K562 (cell line): ENCODE results near the gene GNAI1. TPM values are rescaled to one million over a fixed set of nuclear protein-coding genes. Genes with fewer than 3 reads are reported as not detected.

Experiments
- ATAC-seq: fragments of 200-7000 bp; cut with Tn5 transposase; 3 replicates; pipeline ENCODE4 v1.9.1; 2020; ENCODE audit warnings: moderate library complexity
- BruUV-seq: library from RNA; stranded (reverse); fragments of 400-500 nt; replicated peaks from 2 replicates; lab custom pipeline; 2021; lab: Mats Ljungman, UMichigan
- CTCF ChIA-PET: fragments of 300-600 bp; formaldehyde crosslinking; extraction: SDS; loops from one replicate; lab custom pipeline; 2021; ENCODE audit warnings: low intra/inter-chr PET ratio; lab: Yijun Ruan, JAX
- POLR2A ChIA-PET: fragments of 300-600, 350-650 bp; sonication (Branson Sonifier 250); formaldehyde crosslinking; extraction: SDS; loops from one replicate; lab custom pipeline; 2021; ENCODE audit warnings: antibody characterized with exemption, inconsistent platforms; lab: Yijun Ruan, JAX
- DNase-seq, 4 experiments: peaks; one replicate each; pipeline versions ENCODE4 v3.0.0 to v3.0.0-alpha.2; 2011 to 2018; ENCODE audit warnings: low spot score in 3 of 4, mixed read lengths in 3 of 4; ENCODE audit errors: extremely low read depth in 1 of 4
- FAIRE-seq: peaks from 2 replicates; lab custom pipeline; 2011; peaks lifted over from hg19 to GRCh38; lab: Jason Lieb, UNC
- H2AFZ ChIP-seq: 2 replicates; pipeline ENCODE4 v1.6.0; 2011; ENCODE audit warnings: low read depth, low read length, control low read depth, inconsistent platforms
- H3K27ac ChIP-seq: fragments of 200-600 bp; 3 replicates; pipeline ENCODE4 v1.8.0; 2011; ENCODE audit warnings: low read depth, mild to moderate bottlenecking, control low read depth, inconsistent platforms, low read length, moderate library complexity, mixed read lengths; ENCODE audit errors: extremely low read depth
- H3K27me3 ChIP-seq, 2 experiments: fragments of 300-600 bp in 1 of 2; 2 replicates in 1 of 2; 3 replicates in 1 of 2; pipeline versions ENCODE4 v1.6.0 to v1.8.0; 2011; ENCODE audit warnings: inconsistent platforms in 2 of 2, low read length in 2 of 2, mild to moderate bottlenecking in 1 of 2, mixed read lengths in 1 of 2, moderate library complexity in 1 of 2; ENCODE audit not compliant: control insufficient read depth in 2 of 2, insufficient read depth in 2 of 2
- H3K36me3 ChIP-seq: fragments of 300-600 bp; 3 replicates; pipeline ENCODE4 v1.8.0; 2011; ENCODE audit warnings: mild to moderate bottlenecking, low read length, inconsistent platforms; ENCODE audit not compliant: control insufficient read depth, insufficient read depth
- H3K4me1 ChIP-seq, 2 experiments: fragments of 200-600 bp in 1 of 2; replicated peaks in 1 of 2; 2 replicates in 1 of 2; 3 replicates in 1 of 2; pipeline versions ENCODE4 v1.5.1 to v1.8.0; 2011; ENCODE audit warnings: inconsistent platforms in 2 of 2, low read length in 2 of 2, mild to moderate bottlenecking in 1 of 2, mixed read lengths in 1 of 2, moderate library complexity in 1 of 2; ENCODE audit not compliant: control insufficient read depth in 2 of 2, insufficient read depth in 2 of 2
- H3K4me2 ChIP-seq: 2 replicates; pipeline ENCODE4 v1.6.1; 2011; ENCODE audit warnings: low read length, control low read depth, inconsistent platforms, mixed read lengths; ENCODE audit not compliant: insufficient read depth
- H3K4me3 ChIP-seq: fragments of 200-600 bp; sonication (generic), shearing (Covaris generic); 2 replicates; pipeline ENCODE4 v1.5.1; 2016; ENCODE audit warnings: control low read depth, inconsistent platforms
- H3K79me2 ChIP-seq: fragments of 200-600 bp; 3 replicates; pipeline ENCODE4 v1.8.0; 2011; ENCODE audit warnings: low read length, inconsistent platforms; ENCODE audit not compliant: control insufficient read depth, insufficient read depth
- H3K9ac ChIP-seq, 2 experiments: 2 replicates each; pipeline versions ENCODE4 v1.6.0 to v1.6.1; 2011; ENCODE audit warnings: low read depth in 2 of 2, low read length in 2 of 2, control low read depth in 1 of 2, inconsistent platforms in 1 of 2, mild to moderate bottlenecking in 1 of 2, mixed read lengths in 1 of 2; ENCODE audit not compliant: insufficient read depth in 1 of 2
- H3K9me1 ChIP-seq: one replicate; pipeline ENCODE4 v1.6.0; 2011; ENCODE audit warnings: inconsistent platforms, mild to moderate bottlenecking, low read length, moderate library complexity; ENCODE audit not compliant: control insufficient read depth, insufficient read depth
- H3K9me3 ChIP-seq: replicated peaks from 2 replicates; pipeline ENCODE4 v1.5.1; 2011; ENCODE audit warnings: low read depth, low read length, inconsistent platforms; ENCODE audit not compliant: control insufficient read depth, insufficient read depth
- H4K20me1 ChIP-seq: replicated peaks from 2 replicates; pipeline ENCODE4 v1.6.1; 2011; ENCODE audit warnings: low read length, inconsistent platforms, mixed read lengths; ENCODE audit not compliant: control insufficient read depth, insufficient read depth
- CC2D1A ChIP-seq: fragments of 450-650 bp; IDR thresholded peaks from 2 replicates; pipeline ENCODE4 v1.6.1; 2017; ENCODE audit warnings: mild to moderate bottlenecking
- EWSR1 ChIP-seq: fragments of 450-650 bp; IDR thresholded peaks from 2 replicates; pipeline ENCODE4 v1.6.1; 2018; ENCODE audit warnings: borderline replicate concordance, mild to moderate bottlenecking, low read depth, moderate library complexity; ENCODE audit not compliant: partially characterized antibody
- PHF20 ChIP-seq: fragments of 450-650 bp; IDR thresholded peaks from 2 replicates; pipeline ENCODE4 v1.6.1; 2018; ENCODE audit not compliant: partially characterized antibody
- SFPQ ChIP-seq: fragments of 200-400 bp; formaldehyde crosslinking; IDR thresholded peaks from 2 replicates; pipeline ENCODE4 v1.6.1; 2017; ENCODE audit warnings: mild to moderate bottlenecking, low read depth, low read length, moderate library complexity
- ZMIZ1 ChIP-seq, 2 experiments: fragments of 150-350 bp in 1 of 2; IDR thresholded peaks; 2 replicates each; pipeline ENCODE4 v1.6.1; 2012 to 2016; ENCODE audit warnings: low read depth in 2 of 2, low read length in 2 of 2, mild to moderate bottlenecking in 1 of 2, moderate library complexity in 1 of 2
- ZNF217 ChIP-seq: sonication (generic); formaldehyde crosslinking; IDR thresholded peaks from 2 replicates; pipeline ENCODE4 v1.8.0; 2022; ENCODE audit warnings: mild to moderate bottlenecking, missing genetic modification reagents
- ZNF274 ChIP-seq: IDR thresholded peaks from 2 replicates; pipeline ENCODE4 v1.6.1; 2011; ENCODE audit warnings: low read depth, mild to moderate bottlenecking, low read length, moderate library complexity, borderline replicate concordance
- ZNF444 ChIP-seq: fragments of 250-450 bp; sonication (Bioruptor Pico); IDR thresholded peaks from 2 replicates; pipeline ENCODE4 v1.4.0; 2020; ENCODE audit warnings: mild to moderate bottlenecking, moderate library complexity
- ZNF449 ChIP-seq: fragments of 250-450 bp; sonication (Bioruptor Pico); IDR thresholded peaks from 2 replicates; pipeline ENCODE4 v1.8.0; 2022; ENCODE audit warnings: moderate library complexity, mild to moderate bottlenecking, inconsistent platforms
- WGBS: fragments of 100-300 bp; shearing (Covaris generic); methylation state at CpG from one replicate; pipeline ENCODE4 v1.1.6; 2016; ENCODE audit warnings: low coverage, mixed read lengths; ENCODE audit not compliant: insufficient coverage; ENCODE audit errors: missing lambda C conversion rate; 5-methylcytosine and 5-hydroxymethylcytosine counted together
- in situ Hi-C: fragments of 300-500 bp; cut with MboI; formaldehyde crosslinking; loops from 4 replicates; pipeline ENCODE4 v1.15.0; 2018; ENCODE audit warnings: inconsistent platforms, mixed read lengths
- intact Hi-C: fragments of 100-400 bp; cut with micrococcal nuclease; formaldehyde crosslinking; loops from 2 replicates; pipeline ENCODE4 v1.14.2; 2022
- polyA plus RNA-seq, 8 experiments: library from polyadenylated mRNA; depleted of rRNA in 4 of 8; stranded (reverse) in 5 of 8; unstranded in 3 of 8; fragments of >200 nt; fragmentation: Nextera tagmentation in 2 of 8; fragmentation: Illumina TruSeq in 1 of 8; extraction: Ambion mirVana in 2 of 8; extraction: Trizol in 1 of 8; gene quantifications; 2 replicates each; pipeline versions ENCODE4 v1.2.1 to v1.2.3, GENCODE V29; 2011 to 2014; ENCODE audit warnings: inconsistent platforms in 1 of 8, missing spikeins in 1 of 8
- total RNA-seq, 7 experiments: library from RNA; depleted of rRNA in 6 of 7; stranded (reverse); fragments of >200 nt in 6 of 7; fragmentation: Illumina TruSeq in 2 of 7; extraction: Trizol in 2 of 7; gene quantifications; 2 replicates each; pipeline versions ENCODE4 v1.2.1 to v1.2.3, GENCODE V29; 2011 to 2021; ENCODE audit warnings: low replicate concordance in 1 of 7
- TF ChIP-seq, protein P1 (sequence below): fragments of 450-650 bp; conservative IDR thresholded peaks from 2 replicates; pipeline ENCODE4 v1.6.1; 2016; ENCODE audit warnings: missing genetic modification characterization, low read depth, mild to moderate bottlenecking, missing compliant biosample characterization, moderate library complexity
- TF ChIP-seq, protein P2 (sequence below): fragments of 250-450 bp; sonication (Bioruptor Pico); IDR thresholded peaks from 2 replicates; pipeline ENCODE4 v1.5.1; 2021; ENCODE audit warnings: mild to moderate bottlenecking

Gene GNAI1
- total and polyA plus RNA-seq, 9 of the 15 experiments (the other 6 are each of a cell fraction or from before 2014, with no cell fraction given): 0.03 to 0.13 (median 0.08) TPM; not detected in 6

DNA sequence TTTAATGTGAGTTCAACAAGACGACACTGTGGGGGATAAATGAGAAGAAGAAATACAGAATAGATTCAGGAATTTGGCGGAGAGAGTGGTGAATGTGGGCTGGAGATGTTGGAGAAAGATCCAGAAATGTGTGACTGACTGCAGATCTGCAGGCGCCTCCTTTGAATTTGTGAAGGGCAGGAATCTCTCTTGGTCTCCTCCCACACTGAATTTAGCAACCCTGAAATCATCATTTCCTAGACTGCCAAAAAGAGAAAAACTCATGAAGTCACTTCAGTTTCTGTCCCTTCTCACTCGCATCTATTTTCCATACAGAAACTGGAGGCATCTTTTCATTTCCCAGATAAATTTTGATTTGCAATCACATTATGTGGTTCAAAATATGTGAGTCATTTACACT is 128.7 kb downstream of the GNAI1 start (continued):
- no peak for TF ChIP-seq ZMIZ1 (IDR thresholded peaks at IDR 0.05; ENCODE audit: low read depth in 2 of 2, low read length in 2 of 2)
- TF ChIP-seq SFPQ: no peak

GRCh38 chr7:80263821-80264220 is 129.2 kb downstream of the GNAI1 start:
- ChIA-PET POLR2A (no interaction called here), CTCF (no interaction called here)
- H2AFZ ChIP-seq: no peak overlapping the region
- no TSS peak for BruUV-seq
- FAIRE-seq: no peak
- intact Hi-C loops (no loop called here), in situ Hi-C loops (no loop called here)
- no peak overlapping the region for H3K27ac ChIP-seq
- H3K9me1 ChIP-seq: no peaks in the 10 kb centered on the region
- no peaks in the 10 kb centered on the region for H3K9me3 ChIP-seq
- DNase-seq: no peak
- H3K79me2 ChIP-seq: no peaks in the 10 kb centered on the region
- 0% methylated on average over 2 of the region's 2 CpGs for WGBS
- no peaks in the 10 kb centered on the region for H4K20me1 ChIP-seq
- no peak overlapping the region for H3K4me2 ChIP-seq
- H3K27me3 ChIP-seq: no peaks in the 10 kb centered on the region
- H3K36me3 ChIP-seq: no peaks in the 10 kb centered on the region
- no peak overlapping the region for H3K4me3 ChIP-seq
- no peak for ATAC-seq
- no peak overlapping the region for H3K9ac ChIP-seq
- no peaks in the 10 kb centered on the region for H3K4me1 ChIP-seq
- TF ChIP-seq, protein P1, sequence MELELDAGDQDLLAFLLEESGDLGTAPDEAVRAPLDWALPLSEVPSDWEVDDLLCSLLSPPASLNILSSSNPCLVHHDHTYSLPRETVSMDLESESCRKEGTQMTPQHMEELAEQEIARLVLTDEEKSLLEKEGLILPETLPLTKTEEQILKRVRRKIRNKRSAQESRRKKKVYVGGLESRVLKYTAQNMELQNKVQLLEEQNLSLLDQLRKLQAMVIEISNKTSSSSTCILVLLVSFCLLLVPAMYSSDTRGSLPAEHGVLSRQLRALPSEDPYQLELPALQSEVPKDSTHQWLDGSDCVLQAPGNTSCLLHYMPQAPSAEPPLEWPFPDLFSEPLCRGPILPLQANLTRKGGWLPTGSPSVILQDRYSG (tag): no peak
- TF ChIP-seq, protein P2, sequence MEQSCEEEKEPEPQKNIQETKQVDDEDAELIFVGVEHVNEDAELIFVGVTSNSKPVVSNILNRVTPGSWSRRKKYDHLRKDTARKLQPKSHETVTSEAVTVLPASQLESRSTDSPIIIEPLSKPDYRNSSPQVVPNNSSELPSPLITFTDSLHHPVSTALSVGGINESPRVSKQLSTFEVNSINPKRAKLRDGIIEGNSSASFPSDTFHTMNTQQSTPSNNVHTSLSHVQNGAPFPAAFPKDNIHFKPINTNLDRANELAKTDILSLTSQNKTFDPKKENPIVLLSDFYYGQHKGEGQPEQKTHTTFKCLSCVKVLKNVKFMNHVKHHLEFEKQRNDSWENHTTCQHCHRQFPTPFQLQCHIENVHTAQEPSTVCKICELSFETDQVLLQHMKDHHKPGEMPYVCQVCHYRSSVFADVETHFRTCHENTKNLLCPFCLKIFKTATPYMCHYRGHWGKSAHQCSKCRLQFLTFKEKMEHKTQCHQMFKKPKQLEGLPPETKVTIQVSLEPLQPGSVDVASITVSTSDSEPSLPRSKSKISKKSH (CRISPR knock-in tag): no peak
- TF ChIP-seq ZNF217 (CRISPR knock-in tag) (no peak), ZNF449 (CRISPR knock-in tag) (no peak), ZNF444 (CRISPR knock-in tag) (no peak), CC2D1A (no peak), ZNF274 (no peak), EWSR1 (no peak), PHF20 (no peak)
